ENCODE results near the gene INA. TPM values are rescaled to one million over a fixed set of nuclear protein-coding genes. Genes with fewer than 3 reads are reported as not detected.

INA gene
- total RNA-seq, 1 donor from 2014 or later, result 6.2 TPM

- Mint-ChIP-seq H3K27me3 (peaks cover 44% of the 10 kb centered on the region), H3K27ac (peak overlapping the region; percentile 46), H3K4me1 (ENCODE audit: low read depth) (peaks cover 3% of the 10 kb centered on the region), H3K9me3 (ENCODE audit: low read depth) (no peaks in the 10 kb centered on the region), H3K4me3 (ENCODE audit: low read depth) (no peak overlapping the region), H3K36me3 (ENCODE audit: insufficient read depth) (no peaks in the 10 kb centered on the region)
- peak; percentile 14 for DNase-seq (ENCODE audit: low spot score, unreplicated experiment)
- TF ChIP-seq CTCF (IDR thresholded peaks at IDR 0.05; ENCODE audit: unreplicated experiment), result no peak
These were observed 4.8 kb downstream of the INA start for GRCh38 chr10:103281753-103282152.

- Mint-ChIP-seq H3K4me3 (ENCODE audit: low read depth) (no peak overlapping the region), H3K36me3 (ENCODE audit: insufficient read depth) (no peaks in the 10 kb centered on the region), H3K9me3 (ENCODE audit: low read depth) (no peaks in the 10 kb centered on the region), H3K4me1 (ENCODE audit: low read depth) (peaks cover 3% of the 10 kb centered on the region), H3K27me3 (peaks cover 37% of the 10 kb centered on the region), H3K27ac (no peak overlapping the region)
- no peak for TF ChIP-seq CTCF (IDR thresholded peaks at IDR 0.05; ENCODE audit: unreplicated experiment)
- DNase-seq (ENCODE audit: low spot score, unreplicated experiment), result no peak
These were observed 6.0 kb downstream of the INA start for GRCh38 chr10:103282961-103283360.

- Mint-ChIP-seq H3K27me3 (peaks cover 27% of the 10 kb centered on the region), H3K27ac (no peak overlapping the region), H3K36me3 (ENCODE audit: insufficient read depth) (no peaks in the 10 kb centered on the region), H3K9me3 (ENCODE audit: low read depth) (no peaks in the 10 kb centered on the region), H3K4me1 (ENCODE audit: low read depth) (peaks cover 3% of the 10 kb centered on the region), H3K4me3 (ENCODE audit: low read depth) (no peak overlapping the region)
- no peak for TF ChIP-seq CTCF (IDR thresholded peaks at IDR 0.05; ENCODE audit: unreplicated experiment)
- no peak for DNase-seq (ENCODE audit: low spot score, unreplicated experiment)
These were observed 7.2 kb downstream of the INA start for GRCh38 chr10:103284170-103284569.

GRCh38 chr10:103287992-103288391 lies 11.1 kb downstream of the INA start:
- Mint-ChIP-seq H3K4me3 (ENCODE audit: low read depth) (no peak overlapping the region), H3K9me3 (ENCODE audit: low read depth) (no peaks in the 10 kb centered on the region)

GRCh38 chr10:103291588-103291987 lies 14.7 kb downstream of the INA start:
- TF ChIP-seq CTCF (IDR thresholded peaks at IDR 0.05; ENCODE audit: unreplicated experiment), result no peak
- no peaks in the 10 kb centered on the region for H3K9me3 Mint-ChIP-seq (ENCODE audit: low read depth)
- no peak overlapping the region for H3K27ac Mint-ChIP-seq
- H3K27me3 Mint-ChIP-seq, result peaks cover 7% of the 10 kb centered on the region
- H3K36me3 Mint-ChIP-seq (ENCODE audit: insufficient read depth), result no peaks in the 10 kb centered on the region
- DNase-seq (ENCODE audit: low spot score, unreplicated experiment), result no peak
- no peak overlapping the region for H3K4me3 Mint-ChIP-seq (ENCODE audit: low read depth)
- no peaks in the 10 kb centered on the region for H3K4me1 Mint-ChIP-seq (ENCODE audit: low read depth)

More at GRCh38 chr10:103287992-103288391, 11.1 kb downstream of the INA start:
- Mint-ChIP-seq H3K4me1 (ENCODE audit: low read depth) (no peaks in the 10 kb centered on the region), H3K36me3 (ENCODE audit: insufficient read depth) (no peaks in the 10 kb centered on the region), H3K27ac (no peak overlapping the region), H3K27me3 (peaks cover 6% of the 10 kb centered on the region)
- no peak for TF ChIP-seq CTCF (IDR thresholded peaks at IDR 0.05; ENCODE audit: unreplicated experiment)
- no peak for DNase-seq (ENCODE audit: low spot score, unreplicated experiment)
